H9 (cell line): ENCODE measurements around the gene IRS2. TPM values are rescaled to one million over a fixed set of nuclear protein-coding genes. Genes with fewer than 3 reads are reported as not detected.

ENCODE experiments used
- DNase-seq: peaks from one replicate; pipeline ENCODE4 v3.0.0-alpha.2; 2017
- H2AFZ ChIP-seq: one replicate; pipeline ENCODE4 v1.6.1; 2013; ENCODE audit warnings: mild to moderate bottlenecking, low read length, control low read depth, moderate library complexity
- H2AK5ac ChIP-seq: 2 replicates; pipeline ENCODE4 v1.6.1; 2013; ENCODE audit warnings: low read length, control low read depth, mixed read lengths; ENCODE audit not compliant: insufficient read length
- H2BK120ac ChIP-seq: one replicate; pipeline ENCODE4 v1.6.1; 2013; ENCODE audit warnings: low read depth, mild to moderate bottlenecking, low read length, control low read depth, inconsistent platforms; ENCODE audit not compliant: poor library complexity, severe bottlenecking
- H2BK12ac ChIP-seq: 2 replicates; pipeline ENCODE4 v1.6.1; 2013; ENCODE audit warnings: low read length, control low read depth, mixed read lengths, low read depth; ENCODE audit not compliant: insufficient read length
- H2BK15ac ChIP-seq: 2 replicates; pipeline ENCODE4 v1.6.1; 2013; ENCODE audit warnings: low read depth, low read length, control low read depth
- H2BK20ac ChIP-seq: one replicate; pipeline ENCODE4 v1.6.1; 2013; ENCODE audit warnings: low read depth, mild to moderate bottlenecking, low read length, control low read depth, inconsistent platforms; ENCODE audit not compliant: poor library complexity, severe bottlenecking
- H2BK5ac ChIP-seq: 2 replicates; pipeline ENCODE4 v1.6.1; 2013; ENCODE audit warnings: low read length, control low read depth, mixed read lengths; ENCODE audit not compliant: insufficient read length
- H3K14ac ChIP-seq: 2 replicates; pipeline ENCODE4 v1.6.1; 2013; ENCODE audit warnings: low read length, control low read depth; ENCODE audit not compliant: insufficient read depth
- H3K18ac ChIP-seq: 2 replicates; pipeline ENCODE4 v1.6.1; 2013; ENCODE audit warnings: low read depth, mild to moderate bottlenecking, mixed read lengths, low read length, control low read depth; ENCODE audit not compliant: insufficient read length
- H3K23ac ChIP-seq: 2 replicates; pipeline ENCODE4 v1.6.1; 2013; ENCODE audit warnings: low read length, control low read depth, mixed read lengths, low read depth; ENCODE audit not compliant: insufficient read length
- H3K23me2 ChIP-seq: 2 replicates; pipeline ENCODE4 v1.6.1; 2013; ENCODE audit warnings: low read depth, mild to moderate bottlenecking, mixed read lengths, low read length, control low read depth; ENCODE audit not compliant: insufficient read length, poor library complexity, severe bottlenecking
- H3K27ac ChIP-seq: 2 replicates; pipeline ENCODE4 v1.5.1; 2013; ENCODE audit warnings: low read length, control low read depth, mixed read lengths, low read depth; ENCODE audit not compliant: insufficient read length
- H3K27me3 ChIP-seq: 2 replicates; pipeline ENCODE4 v1.6.1; 2013; ENCODE audit warnings: low read length, control low read depth, inconsistent platforms; ENCODE audit not compliant: insufficient read depth
- H3K4ac ChIP-seq: 2 replicates; pipeline ENCODE4 v1.6.1; 2013; ENCODE audit warnings: low read depth, mild to moderate bottlenecking, control low read depth, inconsistent platforms, low read length, moderate library complexity
- H3K4me1 ChIP-seq: 2 replicates; pipeline ENCODE4 v1.6.1; 2013; ENCODE audit warnings: low read length, control low read depth, inconsistent platforms; ENCODE audit not compliant: insufficient read depth
- H3K4me2 ChIP-seq: 2 replicates; pipeline ENCODE4 v1.6.1; 2013; ENCODE audit warnings: low read length, control low read depth, mixed read lengths; ENCODE audit not compliant: insufficient read length, insufficient read depth
- H3K56ac ChIP-seq: 2 replicates; pipeline ENCODE4 v1.6.1; 2013; ENCODE audit warnings: low read depth, mild to moderate bottlenecking, mixed read lengths, low read length, control low read depth; ENCODE audit not compliant: insufficient read length
- H3K79me1 ChIP-seq: 2 replicates; pipeline ENCODE4 v1.6.1; 2013; ENCODE audit warnings: low read depth, mild to moderate bottlenecking, moderate library complexity, low read length, control low read depth, inconsistent platforms; ENCODE audit not compliant: insufficient read depth, poor library complexity, severe bottlenecking
- H3K79me2 ChIP-seq: 2 replicates; pipeline ENCODE4 v1.6.1; 2013; ENCODE audit warnings: low read length, control low read depth, inconsistent platforms; ENCODE audit not compliant: insufficient read depth
- H3K9ac ChIP-seq: 2 replicates; pipeline ENCODE4 v1.6.1; 2013; ENCODE audit warnings: low read length, control low read depth, mixed read lengths; ENCODE audit not compliant: insufficient read length; ENCODE audit errors: extremely low read depth
- H3K9me3 ChIP-seq: one replicate; pipeline ENCODE4 v1.6.1; 2013; ENCODE audit warnings: low read depth, low read length, inconsistent platforms; ENCODE audit not compliant: control insufficient read depth
- H3T11ph ChIP-seq: one replicate; pipeline ENCODE4 v1.6.1; 2013; ENCODE audit warnings: mild to moderate bottlenecking, low read length, control low read depth, inconsistent platforms
- H4K20me1 ChIP-seq: one replicate; pipeline ENCODE4 v1.6.1; 2013; ENCODE audit not compliant: control insufficient read depth, insufficient read length, insufficient read depth
- H4K5ac ChIP-seq: 2 replicates; pipeline ENCODE4 v1.6.1; 2013; ENCODE audit warnings: low read depth, mild to moderate bottlenecking, mixed read lengths, low read length, control low read depth; ENCODE audit not compliant: insufficient read length
- H4K8ac ChIP-seq: replicated peaks from 2 replicates; pipeline ENCODE4 v1.6.1; 2013; ENCODE audit warnings: low read length, control low read depth, mixed read lengths, low read depth; ENCODE audit not compliant: insufficient read length
- H4K91ac ChIP-seq: 2 replicates; pipeline ENCODE4 v1.6.1; 2013; ENCODE audit warnings: low read depth, mild to moderate bottlenecking, moderate library complexity, mixed read lengths, low read length, control low read depth; ENCODE audit not compliant: insufficient read length
- H3K27ac Mint-ChIP-seq, 3 experiments: 2 replicates in 2 of 3; 3 replicates in 1 of 3; pipeline ENCODE4 v1.8.0; 2020 to 2021; ENCODE audit warnings: mixed read lengths in 3 of 3, mild to moderate bottlenecking in 1 of 3, moderate library complexity in 1 of 3
- H3K27me3 Mint-ChIP-seq: 2 replicates; pipeline ENCODE4 v1.8.0; 2021; ENCODE audit warnings: low read depth, mild to moderate bottlenecking, moderate library complexity, mixed read lengths
- H3K36me3 Mint-ChIP-seq, 3 experiments: 2 replicates in 2 of 3; 3 replicates in 1 of 3; pipeline ENCODE4 v1.8.0; 2020 to 2021; ENCODE audit warnings: low read depth in 3 of 3, mixed read lengths in 3 of 3; ENCODE audit not compliant: insufficient read depth in 1 of 3
- H3K4me1 Mint-ChIP-seq, 2 experiments: 2 replicates each; pipeline ENCODE4 v1.8.0; 2020; ENCODE audit warnings: mixed read lengths in 2 of 2
- H3K4me3 Mint-ChIP-seq, 2 experiments: 2 replicates in 1 of 2; 3 replicates in 1 of 2; pipeline ENCODE4 v1.8.0; 2020 to 2021; ENCODE audit warnings: mild to moderate bottlenecking in 2 of 2, mixed read lengths in 2 of 2, moderate library complexity in 1 of 2
- H3K9me3 Mint-ChIP-seq, 2 experiments: 2 replicates in 1 of 2; 3 replicates in 1 of 2; pipeline ENCODE4 v1.8.0; 2020; ENCODE audit warnings: mild to moderate bottlenecking in 2 of 2, mixed read lengths in 2 of 2, moderate library complexity in 1 of 2
- CTCF ChIP-seq: fragments of 200-600 bp; sonication (generic); conservative IDR thresholded peaks from 3 replicates; pipeline ENCODE4 v1.8.0; 2021; ENCODE audit warnings: antibody characterized with exemption, mild to moderate bottlenecking
- WGBS: extraction: QIAGEN DNeasy Blood & Tissue Kit; methylation state at CpG from one replicate; pipeline ENCODE4 v1.1.7; 2013; ENCODE audit warnings: missing lambda C conversion rate, low lambda C conversion rate, mixed read lengths; ENCODE audit not compliant: insufficient read length; ENCODE audit errors: extremely low coverage; 5-methylcytosine and 5-hydroxymethylcytosine counted together
- total RNA-seq: library from RNA; stranded (reverse); gene quantifications from 2 replicates; pipeline ENCODE4 v1.2.1, GENCODE V29; 2021

The IRS2 gene
- total RNA-seq, 1 experiment from 2014 or later = 10.1 TPM

GRCh38 chr13:109737606-109738005, 48.8 kb downstream of the IRS2 start:
- Histone ChIP-seq H2BK5ac (no peak overlapping the region), H3K9ac (no peak overlapping the region), H3K79me2 (no peaks in the 10 kb centered on the region), H4K8ac (no peak overlapping the region), H3K4me1 (no peaks in the 10 kb centered on the region), H3K23ac (no peak overlapping the region), H3K56ac (no peak overlapping the region), H4K5ac (no peak overlapping the region), H3K23me2 (no peaks in the 10 kb centered on the region), H2AK5ac (no peak overlapping the region), H4K20me1 (no peaks in the 10 kb centered on the region), H3K18ac (no peak overlapping the region), H3K27ac (no peak overlapping the region), H2BK12ac (no peak overlapping the region), H4K91ac (no peak overlapping the region), H2BK15ac (no peak overlapping the region), H3K4ac (no peak overlapping the region), H3K79me1 (no peaks in the 10 kb centered on the region), H2BK20ac (no peak overlapping the region), H3K14ac (no peak overlapping the region), H2BK120ac (no peak overlapping the region), H3T11ph (no peak overlapping the region), H3K4me2 (no peak overlapping the region), H3K9me3 (no peaks in the 10 kb centered on the region), H2AFZ (no peak overlapping the region), H3K27me3 (no peaks in the 10 kb centered on the region)
- H3K36me3 Mint-ChIP-seq = no peaks in the 10 kb centered on the region; a peak in 1 of 7 replicates
- no peak overlapping the region for H3K4me3 Mint-ChIP-seq
- H3K27me3 Mint-ChIP-seq = no peaks in the 10 kb centered on the region; the same call in 1 of the 2 replicates
- TF ChIP-seq CTCF = no peak
- peak overlapping the region in 1 of 3 experiments; percentile 80; a peak in 2 of 7 replicates for H3K27ac Mint-ChIP-seq
- H3K9me3 Mint-ChIP-seq = no peaks in the 10 kb centered on the region
- DNase-seq = no peak
- no CpG with 5 or more reads among the region's 5 CpGs for WGBS
- peaks cover 3 to 7% of the 10 kb centered on the region in 2 experiments; a peak in 2 of 4 replicates for H3K4me1 Mint-ChIP-seq
